ENCODE results near the gene ANO1.

GRCh38 chr11:70105369-70105754, 27.2 kb downstream of the ANO1 start:
- TF ChIP-seq POLR2A (IDR thresholded peaks at IDR 0.05), result no peak
- TF ChIP-seq CTCF (IDR thresholded peaks at IDR 0.05), result no peak
